Ishikawa (cell line): ENCODE measurements around the gene ZC3H12C.

ENCODE experiments used
- EP300 ChIP-seq: IDR thresholded peaks from 2 replicates; pipeline ENCODE4 v1.6.1; 2012; ENCODE audit warnings: borderline replicate concordance
- FOXM1 ChIP-seq: IDR thresholded peaks from 2 replicates; pipeline ENCODE4 v1.6.1; 2012; ENCODE audit warnings: low read depth, borderline replicate concordance
- TAF1 ChIP-seq: IDR thresholded peaks from 2 replicates; pipeline ENCODE4 v1.6.1; 2012; ENCODE audit warnings: low read depth, mild to moderate bottlenecking
- ZBTB7A ChIP-seq: IDR thresholded peaks from 2 replicates; pipeline ENCODE4 v1.6.1; 2012; ENCODE audit warnings: low read depth
- TF ChIP-seq, protein P1 (sequence below): IDR thresholded peaks from 2 replicates; pipeline ENCODE4 v1.6.1; 2012

DNA sequence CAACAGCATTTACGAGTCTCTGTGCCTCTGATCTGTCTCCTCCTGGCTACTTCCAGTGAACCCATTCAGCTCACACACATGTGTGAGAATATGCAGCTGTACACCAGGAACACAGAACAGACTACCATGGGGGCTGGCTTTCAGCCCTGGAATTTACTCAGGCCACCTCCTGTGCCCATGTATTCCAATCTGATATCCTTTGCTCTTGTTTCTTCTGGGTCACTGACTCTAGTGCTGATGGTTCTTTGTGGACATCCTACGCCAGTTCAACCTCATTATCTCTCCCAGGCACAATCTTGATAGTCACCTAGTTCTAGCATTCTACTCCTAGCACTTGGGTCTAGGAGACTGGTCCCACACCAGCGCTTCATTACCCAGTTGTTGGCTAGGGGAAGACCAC, 23.0 kb upstream of the ZC3H12C start:
- TF ChIP-seq ZBTB7A (no peak), FOXM1 (no peak), EP300 (no peak), TAF1 (no peak)
- TF ChIP-seq, protein P1, sequence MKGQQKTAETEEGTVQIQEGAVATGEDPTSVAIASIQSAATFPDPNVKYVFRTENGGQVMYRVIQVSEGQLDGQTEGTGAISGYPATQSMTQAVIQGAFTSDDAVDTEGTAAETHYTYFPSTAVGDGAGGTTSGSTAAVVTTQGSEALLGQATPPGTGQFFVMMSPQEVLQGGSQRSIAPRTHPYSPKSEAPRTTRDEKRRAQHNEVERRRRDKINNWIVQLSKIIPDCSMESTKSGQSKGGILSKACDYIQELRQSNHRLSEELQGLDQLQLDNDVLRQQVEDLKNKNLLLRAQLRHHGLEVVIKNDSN, result no peak
